ENCODE data around the gene MPEG1. TPM values are rescaled to one million over a fixed set of nuclear protein-coding genes. Genes with fewer than 3 reads are reported as not detected.

The MPEG1 gene, protein sequence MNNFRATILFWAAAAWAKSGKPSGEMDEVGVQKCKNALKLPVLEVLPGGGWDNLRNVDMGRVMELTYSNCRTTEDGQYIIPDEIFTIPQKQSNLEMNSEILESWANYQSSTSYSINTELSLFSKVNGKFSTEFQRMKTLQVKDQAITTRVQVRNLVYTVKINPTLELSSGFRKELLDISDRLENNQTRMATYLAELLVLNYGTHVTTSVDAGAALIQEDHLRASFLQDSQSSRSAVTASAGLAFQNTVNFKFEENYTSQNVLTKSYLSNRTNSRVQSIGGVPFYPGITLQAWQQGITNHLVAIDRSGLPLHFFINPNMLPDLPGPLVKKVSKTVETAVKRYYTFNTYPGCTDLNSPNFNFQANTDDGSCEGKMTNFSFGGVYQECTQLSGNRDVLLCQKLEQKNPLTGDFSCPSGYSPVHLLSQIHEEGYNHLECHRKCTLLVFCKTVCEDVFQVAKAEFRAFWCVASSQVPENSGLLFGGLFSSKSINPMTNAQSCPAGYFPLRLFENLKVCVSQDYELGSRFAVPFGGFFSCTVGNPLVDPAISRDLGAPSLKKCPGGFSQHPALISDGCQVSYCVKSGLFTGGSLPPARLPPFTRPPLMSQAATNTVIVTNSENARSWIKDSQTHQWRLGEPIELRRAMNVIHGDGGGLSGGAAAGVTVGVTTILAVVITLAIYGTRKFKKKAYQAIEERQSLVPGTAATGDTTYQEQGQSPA
- total RNA-seq: 3.0 TPM

DNA sequence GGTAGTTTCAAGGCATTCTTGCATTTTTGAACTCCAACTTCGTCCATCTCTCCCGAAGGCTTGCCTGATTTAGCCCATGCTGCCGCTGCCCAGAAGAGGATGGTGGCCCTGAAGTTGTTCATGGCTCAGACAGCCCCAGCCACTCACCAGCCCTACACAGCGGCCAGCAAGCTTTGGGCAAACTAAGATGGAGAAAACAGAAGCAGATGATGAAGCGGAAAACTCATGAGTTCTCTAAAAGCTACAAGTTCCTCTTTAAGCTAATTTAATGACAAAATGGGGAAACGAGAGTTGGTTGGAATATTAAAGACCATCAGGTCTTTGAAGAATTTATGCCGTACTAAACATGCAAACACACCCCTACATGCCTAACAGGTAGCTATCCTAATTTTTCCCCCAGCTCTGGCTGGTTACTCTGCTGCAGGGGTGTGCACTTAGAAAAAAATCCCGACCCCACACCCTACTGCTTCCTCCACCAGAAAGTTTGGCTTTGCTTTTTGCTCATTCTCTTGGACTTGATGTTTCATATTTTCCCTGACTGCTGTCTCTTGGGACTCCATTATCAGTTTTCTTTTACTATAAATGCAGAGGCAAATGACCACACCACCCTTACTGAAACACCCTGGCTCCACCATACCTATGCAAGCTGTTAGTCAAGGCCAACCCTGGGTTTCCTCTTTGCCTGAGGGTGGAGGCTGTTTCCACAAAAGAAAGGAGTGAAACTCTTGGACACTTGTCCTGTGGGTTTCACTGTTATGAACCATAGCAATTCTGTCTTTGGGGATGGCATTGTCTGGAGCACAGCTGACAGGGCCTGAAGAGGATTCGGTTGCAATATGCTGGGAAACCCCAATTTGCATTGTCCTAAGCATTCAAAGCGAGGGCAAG lies at the start of gene MPEG1:
MPEG1 (minus strand) TSS at position 184 of the 888 bp plus-strand sequence; CDS start at position 122, 62 bp downstream.

DNA sequence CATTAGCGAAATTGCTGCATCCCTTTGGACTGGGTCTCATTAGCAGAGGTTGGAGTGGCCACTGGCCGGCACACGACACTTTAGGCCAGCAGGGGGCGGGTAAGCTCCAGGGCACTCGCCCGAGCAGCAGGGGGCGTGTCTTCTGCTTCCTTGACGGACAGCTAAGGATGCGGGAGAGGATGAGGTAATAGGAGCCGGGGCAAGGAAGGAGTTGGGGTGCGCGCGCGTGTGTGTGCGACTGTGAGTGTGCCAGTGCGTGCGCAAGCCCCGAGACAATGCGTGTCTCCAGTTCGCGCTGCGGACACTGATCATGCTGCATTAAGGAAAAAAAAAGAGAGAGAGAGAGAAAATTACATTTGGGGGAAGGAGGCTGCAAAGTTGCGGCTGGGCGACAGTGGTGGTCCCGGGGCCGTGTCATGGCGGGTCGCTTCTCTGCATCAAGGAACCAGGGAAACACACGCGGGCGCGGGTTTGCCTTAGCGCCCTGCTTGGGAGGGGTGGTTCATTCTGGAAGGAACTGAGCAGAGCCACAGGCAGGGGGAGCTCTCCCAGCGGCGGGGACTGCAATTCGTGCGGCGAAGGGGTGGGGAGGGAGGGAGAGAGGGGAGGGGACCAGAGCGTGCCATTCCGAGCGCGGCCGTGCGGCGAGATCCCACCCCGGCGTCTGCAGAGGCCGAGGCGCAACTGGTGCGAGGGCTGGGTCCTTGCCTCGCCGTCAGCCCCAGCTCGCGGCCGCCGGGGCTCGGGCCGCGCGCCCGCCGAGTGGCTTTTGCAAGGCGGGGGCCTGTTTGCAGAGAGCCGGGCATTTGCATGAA lies 41.0 kb downstream of the MPEG1 start, which contains the start of gene DTX4:
DTX4 (plus strand) TSS at position 625 of the 815 bp plus-strand sequence. CDS start 464 bp downstream, outside the sequence.

Small RNAs within 50 kb of the gene (small RNA-seq; reads per million reads assigned to genes)
- not detected for gene RN7SL42P

Other genes starting within 250 kb of the MPEG1 start
- not detected for gene GLYATL1B, start 126.6 kb downstream of the MPEG1 start, total RNA-seq
- gene FAM111B, start 105.7 kb downstream of the MPEG1 start, total RNA-seq: 7.2 TPM
- 15.7 TPM for gene FAM111A, start 70.1 kb downstream of the MPEG1 start, total RNA-seq
- 52.4 TPM for gene DTX4, start 40.8 kb downstream of the MPEG1 start, total RNA-seq
- not detected for gene OR5AN1, start 146.0 kb upstream of the MPEG1 start, total RNA-seq
- not detected for gene OR5A2, start 213.5 kb upstream of the MPEG1 start, total RNA-seq
- not detected for gene OR5A1, start 223.5 kb upstream of the MPEG1 start, total RNA-seq
- not detected for gene OR4D6, start 244.0 kb upstream of the MPEG1 start, total RNA-seq

Data from diencephalon (tissue), 1 donor.